Panc1 (cell line): Measurements from ENCODE around the gene VPS35L. TPM values are rescaled to one million over a fixed set of nuclear protein-coding genes. Genes with fewer than 3 reads are reported as not detected.

Experiments
- ATAC-seq: fragments of 200-7000 bp; cut with Tn5 transposase; 2 replicates; pipeline ENCODE4 v1.9.1; 2020; ENCODE audit warnings: mild to moderate bottlenecking, moderate library complexity
- BruUV-seq: library from RNA; stranded (reverse); fragments of 400-500 nt; replicated peaks from 2 replicates; lab custom pipeline; 2021; lab: Mats Ljungman, UMichigan
- CTCF ChIA-PET: fragments of 300-600 bp; sonication (Branson Sonifier 250); formaldehyde crosslinking; loops from one replicate; lab custom pipeline; 2022; ENCODE audit warnings: antibody characterized with exemption; lab: Charles Lee
- POLR2A ChIA-PET: fragments of 300-600 bp; sonication (Branson Sonifier 250); formaldehyde crosslinking; loops from one replicate; lab custom pipeline; 2022; ENCODE audit warnings: antibody characterized with exemption; lab: Charles Lee
- DNase-seq: peaks from one replicate; pipeline ENCODE4 v3.0.0-alpha.2; 2010; ENCODE audit warnings: low read depth, low spot score
- H3K27ac ChIP-seq: 2 replicates; pipeline ENCODE4 v1.5.1; 2011; ENCODE audit warnings: mild to moderate bottlenecking, low read length, inconsistent platforms
- H3K27me3 ChIP-seq: fragments of 200-500 bp; sonication (Bioruptor generic); 2 replicates; pipeline ENCODE4 v1.6.0; 2014; ENCODE audit warnings: low read length, inconsistent platforms; ENCODE audit not compliant: control insufficient read depth, insufficient read depth
- H3K36me3 ChIP-seq: fragments of 200-500 bp; sonication (Bioruptor generic); 2 replicates; pipeline ENCODE4 v1.5.1; 2014; ENCODE audit warnings: inconsistent platforms, mild to moderate bottlenecking, low read length, moderate library complexity; ENCODE audit not compliant: control insufficient read depth, insufficient read depth
- H3K4me1 ChIP-seq: 2 replicates; pipeline ENCODE4 v1.5.1; 2011; ENCODE audit warnings: inconsistent platforms, mild to moderate bottlenecking, low read length, moderate library complexity; ENCODE audit not compliant: control insufficient read depth, insufficient read depth
- H3K4me3 ChIP-seq, 2 experiments: 2 replicates each; pipeline ENCODE4 v1.5.1; 2011 to 2012; ENCODE audit warnings: low read depth in 2 of 2, low read length in 2 of 2, mild to moderate bottlenecking in 2 of 2, inconsistent platforms in 1 of 2, moderate library complexity in 1 of 2
- H3K9me3 ChIP-seq: fragments of 200-500 bp; sonication (Bioruptor generic); 2 replicates; pipeline ENCODE4 v1.5.1; 2014; ENCODE audit warnings: low read depth, mild to moderate bottlenecking, inconsistent platforms, low read length, moderate library complexity; ENCODE audit not compliant: control insufficient read depth, insufficient read depth
- CTCF ChIP-seq: fragments of 450-650 bp; IDR thresholded peaks from 2 replicates; pipeline ENCODE4 v1.5.1; 2017; ENCODE audit warnings: mild to moderate bottlenecking
- POLR2AphosphoS5 ChIP-seq: IDR thresholded peaks from 2 replicates; pipeline ENCODE4 v1.6.1; 2012; ENCODE audit warnings: mild to moderate bottlenecking, low read depth, low read length, moderate library complexity
- REST ChIP-seq, 2 experiments: IDR thresholded peaks; 2 replicates each; pipeline ENCODE4 v1.6.1; 2011 to 2012; ENCODE audit warnings: low read depth in 2 of 2, control low read depth in 1 of 2, low read length in 1 of 2, mild to moderate bottlenecking in 1 of 2, moderate library complexity in 1 of 2; ENCODE audit not compliant: insufficient read depth in 1 of 2
- SIN3A ChIP-seq: IDR thresholded peaks from 2 replicates; pipeline ENCODE4 v1.6.1; 2012; ENCODE audit warnings: low read depth, mild to moderate bottlenecking, low read length, moderate library complexity, borderline replicate concordance; ENCODE audit not compliant: insufficient read depth
- TCF7L2 ChIP-seq: IDR thresholded peaks from 2 replicates; pipeline ENCODE4 v1.6.1; 2011; ENCODE audit warnings: mild to moderate bottlenecking, low read depth, low read length, inconsistent platforms
- in situ Hi-C: cut with HindIII; loops from 2 replicates; pipeline ENCODE4 v1.10.0; 2016; ENCODE audit warnings: low sequenced_read_pairs, low pct_unique_long_range_greater_than_20kb
- intact Hi-C: fragments of 100-400 bp; cut with micrococcal nuclease; formaldehyde crosslinking; loops from one replicate; pipeline ENCODE4 v1.10.0; 2022; ENCODE audit not compliant: unreplicated experiment
- total RNA-seq: library from RNA; stranded (reverse); gene quantifications from one replicate; pipeline ENCODE4 v1.2.1, GENCODE V29; 2021; ENCODE audit not compliant: unreplicated experiment

The VPS35L gene
- total RNA-seq, 1 experiment from 2014 or later: 124 TPM

GRCh38 chr16:19524356-19524615, 31.2 kb upstream of the VPS35L start:
- H3K27me3 ChIP-seq: no peaks in the 10 kb centered on the region
- peak; percentile 4; the same call in 1 of the 2 replicates for ATAC-seq
- ChIA-PET CTCF (interaction anchor here (0.5 to 1.1 kb wide), 2 partner anchors 105 to 135 kb away, joined by 4 to 7 read pairs; no protein-coding TSS in a partner anchor), POLR2A (interaction anchor here (0.6 to 0.7 kb wide), 2 partner anchors 28 to 99 kb away, joined by 3 to 6 read pairs; no protein-coding TSS in a partner anchor)
- intact Hi-C loops: no loop called here
- H3K4me3 ChIP-seq: peak overlapping the region; percentile 91 to 93
- TF ChIP-seq TCF7L2: no peak
- no peak for TF ChIP-seq CTCF
- no peak for TF ChIP-seq POLR2AphosphoS5
- TF ChIP-seq REST (IDR thresholded peaks at IDR 0.05; ENCODE audit: insufficient read depth in 1 of 2, low read depth in 2 of 2, low read length in 1 of 2): no peak
- no peak for TF ChIP-seq SIN3A
- in situ Hi-C loops: no loop called here
- peaks cover 16% of the 10 kb centered on the region for H3K36me3 ChIP-seq
- H3K27ac ChIP-seq: peak overlapping the region; percentile 90
- no peaks in the 10 kb centered on the region for H3K9me3 ChIP-seq
- peaks cover 29% of the 10 kb centered on the region for H3K4me1 ChIP-seq
- BruUV-seq: no TSS peak
- no peak for DNase-seq

GRCh38 chr16:19524616-19525384, 30.7 kb upstream of the VPS35L start:
- DNase-seq (no peak), ATAC-seq (no peak)
- BruUV-seq: TSS peak; percentile 53
- ChIA-PET CTCF (interaction anchor here (1.1 kb wide), 1 partner anchor 135 kb away, joined by 7 read pairs; no protein-coding TSS in a partner anchor), POLR2A (interaction anchor here (0.6 to 0.7 kb wide), 2 partner anchors 28 to 100 kb away, joined by 3 to 6 read pairs; no protein-coding TSS in a partner anchor)
- H3K4me1 ChIP-seq: peaks cover 29% of the 10 kb centered on the region
- peak overlapping the region; percentile 90 for H3K27ac ChIP-seq
- peaks cover 18% of the 10 kb centered on the region for H3K36me3 ChIP-seq
- H3K4me3 ChIP-seq: peak overlapping the region; percentile 91 to 93
- H3K27me3 ChIP-seq: no peaks in the 10 kb centered on the region
- TF ChIP-seq SIN3A (no peak), CTCF (no peak), TCF7L2 (no peak), POLR2AphosphoS5 (no peak), REST (IDR thresholded peaks at IDR 0.05; ENCODE audit: insufficient read depth in 1 of 2, low read depth in 2 of 2, low read length in 1 of 2) (no peak)
- in situ Hi-C loops (loop anchor here (25.0 kb wide), 1 partner anchor 112 kb away; the partner anchor contains the start of gene TMC5), intact Hi-C loops (no loop called here)
- H3K9me3 ChIP-seq: no peaks in the 10 kb centered on the region
